Caki2 (cell line): Measurements from ENCODE around the gene CHST11. TPM values are rescaled to one million over a fixed set of nuclear protein-coding genes. Genes with fewer than 3 reads are reported as not detected.
"Not testable (repeated sequence)": the region's sequence is repeated elsewhere in the genome, so short reads cannot be mapped to it uniquely, and the experiment has no call there.

Experiments used
- DNase-seq: peaks from one replicate; pipeline ENCODE4 v3.0.0-alpha.2; 2015; ENCODE audit warnings: low read depth
- in situ Hi-C: cut with HindIII; loops from 2 replicates; pipeline ENCODE4 v1.10.0; 2016; ENCODE audit warnings: low sequenced_read_pairs, low pct_unique_long_range_greater_than_20kb, mixed read lengths
- total RNA-seq: library from RNA; depleted of rRNA; stranded (reverse); fragments of >200 nt; shearing (Covaris generic); gene quantifications from 2 replicates; pipeline ENCODE4 v1.2.3, GENCODE V29; 2014; ENCODE audit warnings: low replicate concordance

CHST11 gene
- total RNA-seq, 1 experiment from 2014 or later: 51.3 TPM

DNA sequence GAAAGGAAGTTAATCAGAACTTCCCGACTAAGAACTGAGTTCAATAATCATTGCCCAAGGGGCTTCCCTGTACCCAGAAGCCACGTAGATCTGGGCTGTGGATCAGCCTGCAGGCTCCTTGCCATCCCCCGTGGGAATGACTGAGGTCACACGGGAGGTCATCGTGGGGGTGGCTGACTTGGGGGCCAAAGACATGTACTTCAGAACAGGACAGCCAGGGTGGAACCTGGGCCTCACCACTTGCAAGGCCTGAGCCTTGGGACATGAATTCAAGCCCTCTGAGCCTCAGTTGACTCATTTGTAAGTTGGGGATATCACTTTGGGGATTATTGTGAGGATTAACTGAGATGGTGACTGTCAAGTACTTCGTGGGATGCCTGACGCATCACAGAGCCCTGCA is 280.4 kb downstream of the CHST11 start:
- in situ Hi-C loops: no loop called here
- DNase-seq: no peak

DNA sequence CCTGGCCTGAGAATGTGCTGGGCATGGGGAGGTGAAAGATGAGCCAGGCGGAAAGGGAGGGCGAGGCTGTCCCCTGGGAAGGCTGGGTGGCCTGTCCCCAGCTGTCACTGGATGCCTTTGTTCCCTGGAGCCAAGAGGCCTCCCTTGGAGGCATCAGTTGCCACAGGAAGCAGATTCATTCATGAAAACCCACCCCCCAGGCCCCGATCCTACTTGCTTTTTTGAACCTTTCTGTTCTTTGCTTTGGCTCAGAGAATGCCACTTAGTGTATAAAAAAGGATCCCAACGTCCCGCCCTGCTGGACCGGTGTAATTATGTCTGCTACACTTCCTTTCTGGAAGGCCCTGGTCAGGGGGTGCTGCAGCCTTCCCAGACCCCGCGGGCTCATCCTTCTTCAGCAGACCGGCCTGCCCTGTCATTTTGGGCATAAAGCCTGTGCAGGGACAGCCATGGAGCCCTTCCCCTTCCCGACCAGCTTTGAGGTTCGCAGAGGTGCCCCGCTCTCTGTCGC is 281.1 kb downstream of the CHST11 start:
- DNase-seq: no peak
- in situ Hi-C loops: no loop called here

DNA sequence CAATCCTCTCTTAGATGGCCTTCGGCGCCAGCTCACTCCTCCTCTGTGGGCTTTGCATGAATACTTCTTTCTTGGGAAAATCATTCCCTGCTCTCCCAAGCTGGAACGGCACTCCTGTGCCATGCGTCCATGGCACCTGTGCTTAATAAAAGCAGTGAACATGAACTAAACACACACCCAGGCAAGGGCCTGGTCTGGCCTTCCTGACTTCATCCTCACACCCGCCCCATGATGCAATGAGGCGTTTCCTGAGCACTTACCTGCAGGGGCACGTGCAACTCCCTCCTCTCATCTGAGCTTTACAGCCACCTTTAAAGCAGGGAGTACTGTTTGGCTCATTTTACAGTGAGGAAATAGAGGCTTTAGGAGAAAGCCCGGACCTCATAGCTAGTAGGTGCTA is 281.6 kb downstream of the CHST11 start:
- in situ Hi-C loops: no loop called here
- no peak for DNase-seq

DNA sequence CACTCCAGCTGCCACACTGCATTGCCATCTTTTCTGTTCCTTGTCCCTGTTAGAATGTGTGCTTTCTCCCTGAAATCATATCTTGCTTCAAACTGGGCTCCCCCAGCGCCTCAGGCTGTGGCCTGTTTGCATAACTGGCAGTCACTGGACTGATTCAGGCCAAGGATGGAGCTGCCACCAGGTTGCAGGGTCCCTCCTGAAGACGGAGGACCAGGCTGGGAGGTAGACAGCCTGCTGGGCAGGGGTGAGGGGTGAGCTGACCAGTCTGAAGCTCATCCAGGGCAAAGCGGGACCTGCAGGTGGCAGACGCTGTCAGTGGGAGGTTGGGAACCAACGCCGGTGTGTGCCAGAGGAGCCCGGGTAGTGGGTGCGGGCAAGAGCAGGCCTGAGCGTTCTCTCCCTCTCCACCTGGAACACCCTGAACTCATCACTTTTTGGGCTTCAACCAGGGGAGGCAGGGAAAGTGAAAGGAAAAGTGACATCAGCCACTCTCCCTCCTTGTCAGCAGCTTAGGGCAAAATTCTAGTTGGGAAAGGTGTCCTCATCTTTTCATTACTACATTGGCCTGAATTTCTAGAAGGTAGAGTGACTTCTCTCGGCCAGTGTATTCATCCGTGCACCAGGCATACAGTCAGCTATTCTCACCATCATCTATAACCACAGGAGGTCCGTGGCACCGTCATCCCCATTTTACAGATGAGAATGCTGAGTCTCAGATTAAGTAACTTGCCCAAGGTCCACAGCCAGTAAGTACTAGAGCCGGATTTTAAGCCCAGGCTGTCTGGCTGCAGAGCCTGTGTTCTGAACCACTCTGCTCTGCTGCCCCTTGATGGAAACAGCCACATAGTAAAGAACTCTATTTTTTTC is 282.3 kb downstream of the CHST11 start:
- DNase-seq: no peak
- in situ Hi-C loops: no loop called here

DNA sequence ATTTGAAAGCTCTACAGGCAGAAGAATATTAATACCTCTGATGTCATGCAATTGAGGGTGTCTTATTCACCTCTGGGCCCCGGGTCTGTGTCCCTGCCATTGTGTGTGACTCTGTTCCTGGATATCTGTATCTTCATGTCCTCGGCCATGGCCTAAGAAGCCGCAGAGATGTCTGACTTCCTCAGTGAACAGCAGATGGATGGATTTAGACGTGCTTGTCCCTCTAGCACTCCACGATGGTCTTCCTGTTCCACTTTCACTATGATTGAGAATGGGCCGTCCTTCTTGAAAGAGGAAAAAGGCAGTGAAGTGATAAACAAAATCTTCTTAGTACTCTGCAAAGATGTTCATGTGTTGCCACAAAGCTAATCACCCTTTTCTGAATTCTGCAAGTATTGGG is 283.9 kb downstream of the CHST11 start:
- in situ Hi-C loops: no loop called here
- DNase-seq: no peak

DNA sequence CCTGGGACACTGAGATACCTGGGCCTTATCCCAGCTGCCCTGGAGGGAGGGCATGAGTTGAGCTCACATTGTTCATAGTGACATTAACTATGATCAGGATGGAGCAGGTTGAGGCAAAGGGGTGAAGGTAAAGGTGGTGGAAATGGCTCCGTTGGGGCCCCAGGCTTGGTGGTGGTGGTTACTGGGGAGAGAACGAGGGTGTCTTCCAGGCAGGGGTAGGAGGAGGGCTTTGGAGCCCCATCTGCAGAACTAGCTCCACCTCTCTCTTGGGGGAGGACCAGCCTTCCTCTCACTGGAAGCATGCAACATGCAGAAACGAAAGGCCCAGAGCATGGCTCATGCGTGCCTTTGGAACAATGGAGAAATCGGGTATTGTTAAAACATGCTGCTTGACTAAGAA is 284.3 kb downstream of the CHST11 start:
- no peak for DNase-seq
- in situ Hi-C loops: no loop called here

DNA sequence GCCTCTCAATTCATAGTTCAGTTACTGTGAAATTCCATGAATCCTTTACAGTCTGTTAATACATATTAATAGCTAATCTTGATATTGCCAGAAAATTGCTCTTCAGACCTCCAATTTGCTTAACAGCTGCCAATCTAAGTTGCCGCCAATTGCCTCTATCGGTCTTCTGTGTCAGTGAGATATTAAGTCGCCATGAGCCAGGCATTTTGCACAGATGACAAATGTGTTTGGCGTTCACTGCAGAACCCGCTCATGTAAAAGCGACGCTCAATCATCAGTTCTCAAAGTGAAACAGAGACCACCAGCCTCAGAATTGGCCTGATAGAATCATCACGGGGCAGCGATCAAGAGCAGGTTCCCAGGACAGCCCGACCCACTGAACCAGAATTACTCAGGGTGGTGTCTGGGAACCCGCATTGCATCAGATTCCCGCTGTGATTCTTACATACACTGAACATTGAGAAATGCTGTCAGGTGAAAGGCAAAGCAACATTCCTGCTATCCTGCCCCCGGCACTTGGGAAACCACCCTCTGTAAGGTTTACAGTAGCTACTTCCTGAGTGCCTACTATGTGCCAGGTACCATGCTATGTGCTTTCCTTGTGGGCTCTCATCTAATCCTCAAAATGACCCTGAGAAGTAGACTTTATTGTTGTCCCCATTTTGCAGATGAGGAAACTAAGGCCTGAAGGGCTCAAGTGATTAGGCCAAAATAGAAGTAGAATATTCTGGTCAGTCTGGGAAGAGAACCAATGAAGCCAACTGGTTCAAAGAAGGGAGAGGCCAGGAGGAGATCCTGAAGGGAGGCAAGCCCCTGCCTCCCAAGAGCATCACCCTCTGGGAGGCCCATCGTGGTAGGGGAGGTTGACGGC is 285.0 kb downstream of the CHST11 start:
- in situ Hi-C loops: no loop called here
- no peak for DNase-seq

DNA sequence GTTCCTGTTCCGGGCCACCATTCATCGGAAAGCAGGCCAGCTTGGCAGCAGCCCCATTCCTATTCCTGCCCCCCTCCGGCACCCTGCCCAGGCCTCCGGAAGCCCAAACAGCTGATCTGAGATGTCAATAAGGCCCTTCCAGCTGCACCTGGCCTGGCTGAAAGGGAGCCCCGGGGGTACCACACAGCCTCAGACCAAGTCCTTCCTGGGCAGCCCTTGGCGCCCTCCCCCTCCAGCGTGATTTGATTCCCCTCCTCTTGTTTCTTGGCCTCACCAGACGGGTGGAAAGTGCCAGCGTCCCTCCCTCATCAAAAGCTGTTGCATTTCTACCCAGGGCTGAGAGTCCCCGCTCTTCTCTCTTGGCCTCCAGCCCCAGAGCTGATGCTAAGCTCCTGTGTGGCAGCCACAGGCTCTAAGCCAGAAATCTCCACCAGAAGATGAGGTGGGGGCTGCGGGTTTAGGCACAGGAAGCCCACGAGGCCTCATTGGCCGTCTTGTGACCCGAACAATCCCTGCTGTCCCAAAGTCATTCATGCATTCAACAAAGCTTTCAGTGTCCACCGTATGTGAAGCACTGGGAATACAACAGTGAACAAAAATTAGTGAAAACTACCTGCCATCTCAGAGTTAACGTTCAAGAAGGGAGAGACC is 285.9 kb downstream of the CHST11 start:
- in situ Hi-C loops: no loop called here

DNA sequence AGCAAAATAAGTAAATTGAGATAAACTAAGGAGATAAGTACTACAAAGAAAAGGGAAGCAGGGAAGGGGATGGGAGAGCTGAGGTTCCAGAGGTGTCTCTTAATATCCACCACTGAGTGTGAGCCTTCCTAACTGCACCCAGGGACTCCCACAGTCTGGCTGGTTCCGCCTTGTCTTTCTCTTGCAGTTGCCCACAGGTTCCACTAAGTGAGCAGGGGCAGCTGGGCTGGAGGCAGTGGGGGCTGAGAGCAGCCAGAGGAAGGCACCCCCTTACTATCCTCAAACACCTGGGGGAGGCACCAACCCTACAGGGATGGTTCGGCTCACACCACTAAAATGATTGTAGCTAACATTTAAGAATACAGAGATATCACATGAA is 286.4 kb downstream of the CHST11 start:
- in situ Hi-C loops: no loop called here
- DNase-seq: no peak

More for the DNA sequence above, 285.9 kb downstream of the CHST11 start:
- DNase-seq: no peak

DNA sequence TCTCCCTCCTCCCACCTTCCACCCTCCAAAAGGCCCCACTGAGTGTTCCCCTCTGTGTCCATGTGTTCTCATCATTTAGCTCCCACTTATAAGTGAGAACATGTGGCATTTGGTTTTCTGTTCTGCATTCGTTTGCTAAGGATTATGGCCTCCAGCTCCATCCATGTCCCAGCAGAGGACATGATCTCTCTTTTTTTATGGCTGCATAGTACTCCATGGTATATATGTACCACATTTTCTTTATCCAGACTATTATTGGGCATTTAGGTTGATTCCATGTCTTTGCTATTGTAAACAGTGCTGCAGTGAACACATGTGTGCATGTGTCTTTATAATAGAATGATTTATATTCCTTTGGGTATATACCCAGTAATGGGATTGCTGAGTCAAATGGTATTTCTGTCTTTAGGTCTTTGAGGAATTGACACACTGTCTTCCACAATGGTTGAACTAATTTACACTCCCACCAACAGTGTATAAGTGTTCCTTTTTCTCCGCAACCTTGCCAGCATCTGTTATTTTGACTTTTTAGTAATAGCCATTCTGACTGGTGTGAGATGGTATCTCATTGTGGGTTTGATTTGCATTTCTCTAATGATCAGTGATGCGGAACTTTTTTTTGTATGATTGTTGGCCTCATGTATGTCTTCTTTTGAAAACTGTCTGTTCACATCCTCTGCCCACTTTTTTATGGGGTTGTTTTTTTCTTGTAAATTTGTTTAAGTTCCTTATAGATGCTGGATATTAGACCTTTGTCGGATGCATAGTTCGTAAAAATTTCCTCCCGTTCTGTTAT is 287.2 kb downstream of the CHST11 start:
- DNase-seq, in situ Hi-C loops: not testable (repeated sequence)

DNA sequence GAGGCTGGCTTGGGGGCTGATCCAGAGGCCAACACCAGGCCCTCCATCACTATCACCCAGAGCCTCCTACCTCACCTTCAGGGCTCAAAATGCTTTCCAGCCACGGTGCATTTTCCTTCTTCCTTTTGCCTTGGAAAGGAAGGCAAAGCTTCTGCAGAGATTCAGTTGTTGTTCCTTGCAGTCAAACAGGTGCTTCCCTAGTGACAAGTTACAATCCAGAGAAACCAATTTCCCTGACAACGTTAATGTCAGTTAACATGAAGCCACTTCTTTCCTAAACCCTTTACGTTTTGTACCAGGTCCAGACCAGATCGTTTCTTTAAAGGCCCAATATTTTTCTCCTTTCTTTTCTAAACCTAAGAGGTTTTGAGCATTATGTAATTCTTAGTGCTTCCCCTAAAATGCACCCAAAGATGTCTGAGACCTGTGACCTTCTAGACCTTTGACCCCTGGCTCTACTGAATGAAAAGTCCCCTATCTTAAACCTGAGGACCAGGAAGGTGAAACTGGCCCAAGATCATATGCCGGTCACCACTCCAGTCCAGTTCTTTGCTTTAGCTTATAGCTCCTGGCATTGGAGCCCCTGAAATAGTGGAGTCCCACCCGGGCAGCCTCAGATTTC is 289.8 kb downstream of the CHST11 start:
- no peak for DNase-seq
- in situ Hi-C loops: no loop called here

DNA sequence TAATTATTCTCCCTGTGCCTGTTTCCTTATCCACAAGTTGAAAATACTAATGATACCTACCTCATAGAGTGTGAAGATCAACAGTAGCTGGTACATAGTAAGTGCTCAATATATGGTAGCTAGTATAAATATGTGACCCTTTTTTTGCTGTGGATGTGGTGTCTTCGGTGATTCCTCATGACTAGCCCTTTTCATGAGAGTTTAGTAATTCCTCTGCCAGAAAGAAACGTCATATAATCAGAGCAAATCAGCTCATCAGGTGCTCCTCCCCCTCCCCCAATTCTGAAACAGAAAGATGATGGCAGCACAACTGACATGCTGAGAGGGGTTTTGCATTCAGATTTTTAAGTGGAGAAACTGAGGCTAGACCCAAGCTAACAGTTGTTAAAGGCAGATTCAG is 290.6 kb downstream of the CHST11 start:
- DNase-seq: no peak
- in situ Hi-C loops: no loop called here

DNA sequence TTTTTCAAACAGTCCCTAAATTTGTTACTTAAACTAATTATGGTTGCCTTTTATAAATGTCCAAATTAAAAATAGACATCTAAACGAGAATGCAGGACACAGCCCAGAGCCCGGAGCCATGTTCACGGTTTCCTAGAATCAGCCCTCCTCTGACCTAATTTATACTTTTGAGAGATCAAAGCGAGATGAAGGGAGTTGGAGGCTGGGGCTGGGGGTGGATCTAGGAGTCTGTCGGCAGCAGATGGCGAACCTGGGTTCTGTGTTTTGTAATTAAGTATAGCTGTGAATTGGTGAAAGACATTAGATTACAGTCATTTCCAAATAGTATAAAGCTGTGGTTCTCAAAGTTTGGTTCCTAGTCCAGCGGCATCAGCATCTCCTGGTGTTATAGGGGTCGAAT is 291.2 kb downstream of the CHST11 start:
- in situ Hi-C loops: no loop called here
- no peak for DNase-seq

DNA sequence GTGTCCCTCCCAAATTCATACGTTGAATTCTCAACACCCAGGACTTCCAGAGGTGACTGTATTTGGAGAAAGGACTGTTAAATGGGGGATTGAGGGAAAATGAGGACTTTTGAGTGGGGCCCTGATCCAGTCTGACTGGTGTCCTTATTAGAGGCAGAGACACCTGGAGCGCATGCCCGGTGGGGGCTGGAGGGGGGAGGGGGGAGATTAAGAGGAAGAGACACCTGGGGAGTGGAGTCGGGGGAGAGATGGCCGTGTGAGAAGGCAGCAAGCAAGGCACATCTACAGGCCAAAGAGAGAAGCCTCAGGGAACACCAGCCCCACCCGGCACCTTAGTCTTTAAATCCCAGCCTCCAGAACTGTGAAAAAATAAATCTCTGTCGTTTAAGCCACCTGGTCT is 291.6 kb downstream of the CHST11 start:
- in situ Hi-C loops: no loop called here
- no peak for DNase-seq

DNA sequence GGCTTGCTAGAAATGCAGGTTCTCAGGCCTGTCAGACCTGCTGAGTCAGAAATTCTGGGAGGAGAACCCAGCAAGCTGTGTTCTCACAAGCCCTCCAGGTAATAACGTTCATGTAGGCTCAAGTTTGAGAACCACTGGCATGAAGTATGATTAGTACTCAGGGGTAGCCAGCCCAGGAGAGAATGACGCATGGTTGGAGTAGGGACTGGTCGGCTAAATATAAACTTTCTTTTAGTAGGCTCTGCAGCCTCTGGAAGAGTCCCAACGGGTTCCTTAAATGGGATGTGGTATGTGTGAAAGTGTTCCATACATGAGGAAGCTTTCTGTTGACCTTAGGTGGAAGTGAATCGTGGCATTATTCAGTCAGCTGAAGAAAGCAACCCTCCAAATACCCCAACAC is 292.0 kb downstream of the CHST11 start:
- DNase-seq: no peak

DNA sequence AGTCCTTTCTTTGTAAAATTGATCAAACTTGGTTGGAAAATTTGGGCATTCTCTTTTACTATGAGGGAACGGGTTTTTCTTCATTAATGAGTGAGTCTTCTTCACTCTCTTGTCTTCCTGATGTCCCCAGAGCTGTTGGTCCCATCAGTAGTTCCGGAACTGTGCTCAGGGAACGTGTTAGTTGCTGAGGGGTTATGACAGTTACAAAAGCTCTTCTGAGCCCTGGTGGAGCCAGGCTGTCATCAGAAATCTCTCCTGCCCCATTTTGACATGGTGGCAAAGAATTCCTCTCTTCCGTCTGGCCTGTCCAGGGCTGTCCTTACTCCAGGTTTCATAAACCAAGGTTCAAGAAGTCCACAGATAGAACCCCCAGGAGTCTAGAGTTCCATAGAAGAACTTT is 292.8 kb downstream of the CHST11 start:
- in situ Hi-C loops: no loop called here

More for the DNA sequence above, 292.0 kb downstream of the CHST11 start:
- in situ Hi-C loops: no loop called here

DNA sequence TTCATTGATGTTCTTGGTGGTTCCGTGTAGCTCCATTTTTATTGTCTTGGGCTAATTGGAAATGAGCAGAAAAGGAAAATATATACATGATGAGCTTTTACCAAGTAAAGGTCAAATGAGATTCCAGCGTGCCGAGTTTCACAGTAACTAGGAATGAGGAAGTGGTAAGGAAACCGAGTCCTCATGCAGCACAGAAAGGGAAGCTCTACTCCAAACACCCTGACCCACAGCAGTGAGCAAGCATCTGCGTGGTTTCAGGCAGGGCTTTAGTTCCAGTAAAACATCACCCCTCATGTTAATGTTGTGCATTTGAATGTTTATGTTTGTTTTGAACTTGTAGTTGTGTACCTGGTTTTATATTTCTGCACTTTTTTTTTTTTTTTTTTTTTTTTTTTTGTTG is 293.3 kb downstream of the CHST11 start:
- in situ Hi-C loops: no loop called here
- peak; percentile 30 for DNase-seq

More for the DNA sequence above, 292.8 kb downstream of the CHST11 start:
- no peak for DNase-seq

DNA sequence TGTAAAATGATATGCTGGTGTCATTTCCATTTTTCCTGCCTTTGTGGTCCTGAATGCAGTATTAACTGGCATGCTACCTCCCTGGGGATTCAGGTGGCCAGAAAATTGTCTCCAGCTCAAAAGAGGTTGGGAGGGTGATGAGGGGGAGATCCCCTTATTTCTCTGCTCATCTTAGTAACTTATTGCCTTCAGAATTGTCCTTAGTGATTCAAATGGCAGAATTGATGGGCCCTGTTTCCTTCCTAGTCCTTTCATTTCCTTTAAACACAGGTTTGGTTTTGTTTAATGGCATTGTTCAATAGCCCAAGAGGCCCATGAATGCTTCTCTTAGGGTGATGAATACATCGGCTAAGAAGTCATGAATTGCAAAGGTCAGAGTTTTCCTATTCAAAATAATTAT is 294.4 kb downstream of the CHST11 start:
- in situ Hi-C loops: no loop called here
- DNase-seq: no peak
